Mucosa of rectum (tissue), 2 donors: ENCODE data around the gene GLIS1.

Experiments used
- H3K27ac ChIP-seq, 2 donors: one replicate each; pipeline ENCODE4 v1.7.0; 2013; ENCODE audit warnings: inconsistent platforms in 2 of 2, low read depth in 2 of 2, low read length in 2 of 2
- H3K27me3 ChIP-seq, 2 donors: one replicate each; pipeline ENCODE4 v1.7.0; 2013; ENCODE audit warnings: low read length in 2 of 2; ENCODE audit not compliant: control insufficient read depth in 2 of 2, insufficient read depth in 2 of 2
- H3K36me3 ChIP-seq, 2 donors: one replicate each; pipeline ENCODE4 v1.7.0; 2013; ENCODE audit warnings: low read length in 2 of 2; ENCODE audit not compliant: control insufficient read depth in 2 of 2, insufficient read depth in 2 of 2
- H3K4me1 ChIP-seq, 2 donors: one replicate each; pipeline ENCODE4 v1.7.0; 2013; ENCODE audit warnings: low read length in 2 of 2, mild to moderate bottlenecking in 1 of 2; ENCODE audit not compliant: control insufficient read depth in 2 of 2, insufficient read depth in 2 of 2
- H3K4me3 ChIP-seq, 2 donors: one replicate each; pipeline ENCODE4 v1.7.0; 2013; ENCODE audit warnings: low read length in 2 of 2
- H3K9ac ChIP-seq, 2 donors: one replicate each; pipeline ENCODE4 v1.7.0; 2013; ENCODE audit warnings: low read length in 2 of 2, low read depth in 1 of 2, mild to moderate bottlenecking in 1 of 2
- H3K9me3 ChIP-seq, 2 donors: one replicate each; pipeline ENCODE4 v1.7.0; 2013; ENCODE audit warnings: low read length in 2 of 2; ENCODE audit not compliant: control insufficient read depth in 2 of 2
- donor health status: healthy.
- donor health status: Normal muscosa, but diverticular disease.

GLIS1 gene

GRCh38 chr1:53552146-53552861, 186.7 kb downstream of the GLIS1 start:
- H3K36me3 ChIP-seq: no peaks in the 10 kb centered on the region
- no peaks in the 10 kb centered on the region for H3K4me1 ChIP-seq
- no peak overlapping the region for H3K4me3 ChIP-seq
- no peaks in the 10 kb centered on the region for H3K27me3 ChIP-seq
- H3K9ac ChIP-seq: no peak overlapping the region
- no peaks in the 10 kb centered on the region for H3K9me3 ChIP-seq
- H3K27ac ChIP-seq: no peak overlapping the region

DNA sequence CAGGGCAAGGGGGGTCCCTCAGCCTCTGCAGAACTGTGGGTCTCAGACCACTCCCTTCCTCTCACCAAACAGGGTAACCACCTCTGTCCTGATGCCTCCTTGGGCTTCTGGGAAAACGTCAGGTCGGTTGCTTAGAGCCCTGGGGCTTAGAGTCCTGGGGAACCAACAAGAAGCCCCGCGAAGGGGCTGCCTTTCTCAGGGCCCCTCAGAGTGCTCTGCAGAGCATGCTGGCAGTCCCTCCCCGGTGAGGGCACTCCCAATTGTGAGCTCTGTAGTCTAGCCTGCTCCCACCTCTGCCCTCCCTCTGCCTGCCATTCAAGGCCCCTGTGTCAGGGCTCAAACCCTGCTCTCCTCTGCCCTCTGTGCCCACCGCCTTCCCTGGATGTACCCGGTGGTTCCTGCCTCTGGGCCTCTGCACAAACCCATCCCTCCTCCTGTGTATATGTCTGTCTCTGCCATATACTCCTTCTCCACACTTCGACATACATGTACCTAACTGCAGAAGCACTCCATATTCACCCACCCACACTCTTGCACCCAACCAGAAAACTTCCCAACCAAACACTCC, 187.5 kb downstream of the GLIS1 start:
- Histone ChIP-seq H3K36me3 (no peaks in the 10 kb centered on the region), H3K27ac (no peak overlapping the region), H3K4me1 (no peaks in the 10 kb centered on the region), H3K4me3 (no peak overlapping the region), H3K9ac (no peak overlapping the region), H3K9me3 (no peaks in the 10 kb centered on the region), H3K27me3 (no peaks in the 10 kb centered on the region)

DNA sequence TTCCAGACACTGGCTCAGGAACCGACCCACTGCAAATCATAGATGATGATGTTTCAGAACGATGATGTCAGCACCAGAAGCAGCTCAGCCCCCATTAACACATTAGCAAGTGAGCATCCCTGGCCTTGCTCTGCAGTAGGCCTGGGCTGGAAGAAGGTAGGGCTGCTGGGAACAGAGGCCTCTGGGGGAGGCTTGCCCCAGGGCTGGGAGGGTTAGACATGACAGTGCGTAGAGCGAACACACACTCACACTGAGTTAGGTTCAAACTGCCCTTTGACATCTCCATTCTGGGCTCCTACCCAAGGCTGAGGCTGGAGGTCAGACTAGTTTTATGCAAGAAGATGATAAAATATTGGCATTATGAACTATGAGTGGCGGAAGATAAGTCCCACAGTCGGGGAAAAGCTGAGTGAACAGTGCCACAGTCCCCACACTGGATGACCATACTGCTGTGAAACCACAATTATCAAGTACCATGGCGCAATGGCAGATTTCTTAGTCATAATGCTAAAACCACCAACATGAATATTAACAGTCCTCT, 188.7 kb downstream of the GLIS1 start:
- H3K36me3 ChIP-seq: no peaks in the 10 kb centered on the region
- H3K4me1 ChIP-seq: no peaks in the 10 kb centered on the region
- no peaks in the 10 kb centered on the region for H3K9me3 ChIP-seq
- no peak overlapping the region for H3K9ac ChIP-seq
- H3K27me3 ChIP-seq: no peaks in the 10 kb centered on the region
- no peak overlapping the region for H3K4me3 ChIP-seq
- H3K27ac ChIP-seq: no peak overlapping the region

DNA sequence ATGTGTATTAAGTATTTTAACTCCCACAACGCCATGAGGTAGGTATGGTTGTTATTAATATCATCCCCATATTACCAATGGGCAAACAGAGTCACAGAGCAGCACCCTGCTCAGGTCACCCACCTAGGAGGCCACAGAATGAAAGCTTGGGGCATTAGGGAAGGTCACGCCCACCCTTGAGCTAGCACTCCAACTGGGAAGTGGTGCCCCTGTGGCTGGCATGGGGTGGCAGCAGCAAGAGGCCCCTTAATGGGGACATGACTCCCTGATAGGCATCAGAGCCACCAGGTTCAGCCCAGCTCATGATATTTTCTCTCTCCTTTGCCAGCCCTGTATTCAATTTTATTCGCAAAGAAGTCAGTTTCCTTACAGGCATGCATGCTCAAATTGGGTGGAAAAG, 189.2 kb downstream of the GLIS1 start:
- Histone ChIP-seq H3K9me3 (no peaks in the 10 kb centered on the region), H3K27ac (no peak overlapping the region), H3K4me3 (no peak overlapping the region)

DNA sequence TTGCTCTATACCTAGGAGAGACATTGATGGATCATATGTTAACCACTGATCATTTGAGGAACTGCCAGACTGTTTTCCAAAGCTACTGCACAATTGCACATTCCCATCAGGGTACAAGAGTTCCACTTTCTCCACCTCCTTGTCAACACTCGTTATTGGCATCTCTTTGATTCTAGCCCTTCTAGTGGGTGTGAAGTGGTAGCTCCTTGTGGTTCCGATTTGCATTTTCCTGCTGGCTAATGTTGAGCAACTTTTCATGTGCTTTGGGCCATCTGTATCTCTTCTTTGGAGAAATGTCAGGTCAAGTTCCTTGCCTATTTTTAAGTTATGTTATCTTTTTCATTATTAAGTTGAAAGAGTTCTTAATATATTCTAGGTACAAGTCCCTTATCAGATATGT, 189.7 kb downstream of the GLIS1 start:
- no peaks in the 10 kb centered on the region for H3K9me3 ChIP-seq
- no peaks in the 10 kb centered on the region for H3K27me3 ChIP-seq
- H3K9ac ChIP-seq: no peak overlapping the region
- no peak overlapping the region for H3K27ac ChIP-seq
- H3K4me3 ChIP-seq: no peak overlapping the region
- H3K4me1 ChIP-seq: no peaks in the 10 kb centered on the region
- H3K36me3 ChIP-seq: no peaks in the 10 kb centered on the region

More for the DNA sequence above, 189.2 kb downstream of the GLIS1 start:
- Histone ChIP-seq H3K4me1 (no peaks in the 10 kb centered on the region), H3K9ac (no peak overlapping the region), H3K36me3 (no peaks in the 10 kb centered on the region), H3K27me3 (no peaks in the 10 kb centered on the region)

- Histone ChIP-seq H3K4me3 (no peak overlapping the region), H3K27ac (no peak overlapping the region), H3K27me3 (no peaks in the 10 kb centered on the region), H3K4me1 (no peaks in the 10 kb centered on the region), H3K9ac (no peak overlapping the region), H3K36me3 (no peaks in the 10 kb centered on the region), H3K9me3 (no peaks in the 10 kb centered on the region)
Observed at GRCh38 chr1:53548031-53548491, 190.9 kb downstream of the GLIS1 start.

GRCh38 chr1:53547231-53547790, 191.7 kb downstream of the GLIS1 start:
- Histone ChIP-seq H3K4me1 (no peaks in the 10 kb centered on the region), H3K9ac (no peak overlapping the region), H3K27me3 (no peaks in the 10 kb centered on the region), H3K27ac (no peak overlapping the region), H3K4me3 (no peak overlapping the region), H3K9me3 (no peaks in the 10 kb centered on the region), H3K36me3 (no peaks in the 10 kb centered on the region)

GRCh38 chr1:53546409-53547155, 192.4 kb downstream of the GLIS1 start:
- Histone ChIP-seq H3K36me3 (no peaks in the 10 kb centered on the region), H3K4me1 (no peaks in the 10 kb centered on the region), H3K27ac (no peak overlapping the region), H3K9me3 (no peaks in the 10 kb centered on the region), H3K27me3 (no peaks in the 10 kb centered on the region), H3K4me3 (no peak overlapping the region), H3K9ac (no peak overlapping the region)

DNA sequence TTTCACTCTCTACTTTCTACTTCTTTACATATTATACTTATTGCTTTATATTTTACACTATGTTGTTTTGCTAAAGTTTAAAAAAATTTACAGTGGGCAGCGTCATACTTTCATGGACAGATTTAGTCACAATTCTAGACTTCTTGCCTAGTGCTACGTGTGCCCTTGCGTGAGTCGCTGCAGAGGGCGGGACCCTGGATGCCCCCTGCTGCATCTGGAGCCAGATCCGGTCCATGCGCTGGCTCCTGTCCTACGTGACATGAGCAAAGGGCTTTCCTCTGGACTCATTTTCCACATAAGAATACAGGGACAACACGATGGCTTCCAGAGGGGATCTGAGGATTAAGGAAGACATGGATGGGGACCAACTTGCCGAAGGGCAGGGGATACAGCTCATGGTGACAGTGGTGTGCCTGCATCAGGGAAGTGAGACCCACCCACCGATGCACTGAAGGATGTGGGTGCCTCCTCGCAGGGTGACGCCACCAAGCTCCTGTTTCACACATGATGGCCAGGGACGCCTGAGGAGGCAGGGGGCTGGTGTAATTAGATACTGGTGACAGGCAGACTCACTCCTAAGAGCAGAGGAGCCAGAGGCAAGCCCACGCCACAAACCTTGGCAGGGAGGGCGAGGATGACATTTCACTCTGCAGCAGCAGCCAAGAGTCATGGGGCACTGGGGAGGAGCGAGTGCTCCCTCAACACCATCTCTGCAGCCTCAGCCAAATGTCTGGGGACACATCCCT, 193.1 kb downstream of the GLIS1 start:
- Histone ChIP-seq H3K36me3 (no peaks in the 10 kb centered on the region), H3K27ac (no peak overlapping the region), H3K4me3 (no peak overlapping the region), H3K4me1 (no peaks in the 10 kb centered on the region), H3K27me3 (no peaks in the 10 kb centered on the region), H3K9me3 (no peaks in the 10 kb centered on the region), H3K9ac (no peak overlapping the region)
